Measurements from ENCODE around the gene NEUROD6. TPM values are rescaled to one million over a fixed set of nuclear protein-coding genes. Genes with fewer than 3 reads are reported as not detected.

NEUROD6 gene
- total RNA-seq (2022; extraction: Qiagen RNA extraction): not detected in 5 replicates

DNA sequence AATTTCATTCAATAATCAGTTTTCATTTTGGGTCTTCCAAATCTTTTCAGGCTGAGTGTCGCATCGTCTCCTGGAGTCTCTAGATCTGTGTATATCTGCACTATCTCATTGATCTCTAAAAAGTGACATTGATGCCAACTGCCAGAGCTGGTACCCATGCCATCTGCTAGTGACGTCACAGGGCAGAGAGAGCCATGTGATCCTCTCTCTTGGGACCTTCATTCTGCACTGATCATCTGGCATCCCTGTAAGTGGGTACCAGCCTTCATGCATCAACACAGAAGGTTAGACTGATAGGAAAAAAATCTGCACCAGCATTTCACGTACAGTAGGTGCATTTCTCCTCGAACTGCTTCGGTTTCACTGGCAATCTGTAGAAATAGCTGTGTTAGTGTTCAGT is at the start of gene NEUROD6:
Gene NEUROD6, minus strand, starts transcription at position 124 of the 400 bp plus-strand sequence. CDS start 1,458 bp downstream, outside the sequence.

Other genes with a start within 250 kb of the NEUROD6 start
- gene ITPRID1, start 173.4 kb upstream of the NEUROD6 start, total RNA-seq (2022; extraction: Qiagen RNA extraction): not detected in 5 replicates